Vein endothelial cell (primary cell): ENCODE measurements around the gene KRTAP5-5. TPM values are rescaled to one million over a fixed set of nuclear protein-coding genes. Genes with fewer than 3 reads are reported as not detected.

ENCODE experiments used
- total RNA-seq: library from RNA; depleted of rRNA; stranded (reverse); fragments of >200 nt; gene quantifications from 2 replicates; pipeline ENCODE4 v1.2.3, GENCODE V29; 2012

KRTAP5-5 gene, protein sequence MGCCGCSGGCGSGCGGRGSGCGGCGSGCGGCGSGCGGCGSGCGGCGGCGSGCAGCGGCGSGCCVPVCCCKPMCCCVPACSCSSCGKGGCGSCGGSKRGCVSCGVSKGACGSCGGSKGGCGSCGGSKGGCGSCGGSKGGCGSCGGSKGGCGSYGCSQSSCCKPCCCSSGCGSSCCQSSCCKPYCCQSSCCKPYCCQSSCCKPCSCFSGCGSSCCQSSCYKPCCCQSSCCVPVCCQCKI
- not detected in 2 replicates for total RNA-seq

DNA sequence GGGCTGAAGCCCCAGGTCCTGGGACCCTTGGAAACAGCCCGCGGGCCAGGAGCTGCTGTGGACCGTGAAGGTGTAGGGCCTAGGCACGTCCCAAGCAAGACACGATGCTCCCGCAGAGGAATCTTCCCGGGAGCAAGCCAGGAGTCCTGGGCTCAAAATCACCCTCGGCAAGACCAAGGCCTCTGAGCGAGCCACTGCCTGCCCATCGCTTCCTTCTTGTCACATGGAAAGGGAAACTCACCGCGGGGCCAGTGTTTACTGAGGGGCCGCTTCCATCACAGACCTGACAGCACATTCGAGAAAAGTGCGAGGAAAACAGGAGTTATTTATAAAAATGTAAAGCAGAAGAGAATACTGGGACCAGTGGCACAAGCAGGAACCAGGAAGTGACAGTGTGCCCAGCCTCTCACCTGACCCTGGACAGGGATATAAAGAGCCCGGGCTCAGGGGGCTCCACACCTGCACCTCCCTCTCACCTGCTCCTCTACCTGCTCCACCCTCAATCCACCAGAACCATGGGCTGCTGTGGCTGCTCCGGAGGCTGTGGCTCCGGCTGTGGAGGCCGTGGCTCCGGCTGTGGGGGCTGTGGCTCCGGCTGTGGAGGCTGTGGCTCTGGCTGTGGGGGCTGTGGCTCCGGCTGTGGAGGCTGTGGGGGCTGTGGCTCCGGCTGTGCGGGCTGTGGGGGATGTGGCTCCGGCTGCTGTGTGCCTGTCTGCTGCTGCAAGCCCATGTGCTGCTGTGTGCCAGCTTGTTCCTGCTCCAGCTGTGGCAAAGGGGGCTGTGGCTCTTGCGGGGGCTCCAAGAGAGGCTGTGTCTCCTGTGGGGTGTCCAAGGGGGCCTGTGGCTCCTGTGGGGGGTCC, at the start of gene KRTAP5-5:
KRTAP5-5 (plus strand) TSS at position 450 of the 860 bp plus-strand sequence; CDS start at position 516, 66 bp downstream.

DNA sequence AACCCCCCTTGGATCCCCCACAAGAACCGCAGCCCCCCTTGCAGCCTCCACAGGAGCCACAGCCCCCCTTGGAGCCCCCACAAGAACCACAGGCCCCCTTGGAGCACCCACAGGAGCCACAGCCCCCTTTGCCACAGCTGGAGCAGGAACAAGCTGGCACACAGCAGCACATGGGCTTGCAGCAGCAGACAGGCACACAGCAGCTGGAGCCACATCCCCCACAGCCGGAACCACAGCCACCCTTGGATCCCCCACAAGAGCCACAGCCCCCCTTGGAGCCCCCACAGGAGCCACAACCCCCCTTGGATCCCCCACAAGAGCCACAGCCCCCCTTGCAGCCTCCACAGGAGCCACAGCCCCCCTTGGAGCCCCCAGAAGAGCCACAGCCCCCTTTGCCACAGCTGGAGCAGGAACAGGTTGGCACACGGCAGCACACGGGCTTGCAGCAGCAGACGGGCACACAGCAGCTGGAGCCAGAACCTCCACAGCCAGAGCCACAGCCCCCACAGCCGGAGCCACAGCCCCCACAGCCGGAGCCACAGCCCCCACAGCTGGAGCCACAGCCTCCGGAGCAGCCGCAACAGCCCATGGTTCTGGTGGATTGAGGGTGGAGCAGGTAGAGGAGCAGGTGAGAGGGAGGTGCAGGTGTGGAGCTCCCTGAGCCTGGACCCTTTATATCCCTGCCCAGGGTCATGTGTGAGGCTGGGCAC, 44.8 kb upstream of the KRTAP5-5 start, which contains the start of gene KRTAP5-1:
KRTAP5-1 (minus strand) TSS at position 623 of the 710 bp plus-strand sequence; CDS start at position 589, 34 bp downstream.

DNA sequence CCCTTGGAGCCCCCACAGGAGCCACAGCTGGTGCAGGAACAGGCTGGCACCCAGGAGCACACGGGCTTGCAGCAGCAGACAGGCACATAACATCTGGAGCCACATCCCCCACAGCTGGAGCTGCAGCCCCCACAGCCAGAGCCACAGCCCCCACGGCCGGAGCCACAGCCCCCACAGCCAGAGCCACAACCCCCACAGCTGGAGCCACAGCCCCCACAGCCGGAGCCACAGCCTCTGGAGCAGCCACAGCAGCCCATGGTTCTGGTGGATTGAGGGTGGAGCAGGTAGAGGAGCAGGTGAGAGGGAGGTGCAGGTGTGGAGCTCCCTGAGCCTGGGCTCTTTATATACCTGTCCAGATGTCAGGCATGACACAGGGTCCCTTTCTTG, 31.6 kb upstream of the KRTAP5-5 start, which contains the start of gene KRTAP5-2:
KRTAP5-2 (minus strand) TSS at position 301 of the 387 bp plus-strand sequence; CDS start at position 257, 44 bp downstream.

DNA sequence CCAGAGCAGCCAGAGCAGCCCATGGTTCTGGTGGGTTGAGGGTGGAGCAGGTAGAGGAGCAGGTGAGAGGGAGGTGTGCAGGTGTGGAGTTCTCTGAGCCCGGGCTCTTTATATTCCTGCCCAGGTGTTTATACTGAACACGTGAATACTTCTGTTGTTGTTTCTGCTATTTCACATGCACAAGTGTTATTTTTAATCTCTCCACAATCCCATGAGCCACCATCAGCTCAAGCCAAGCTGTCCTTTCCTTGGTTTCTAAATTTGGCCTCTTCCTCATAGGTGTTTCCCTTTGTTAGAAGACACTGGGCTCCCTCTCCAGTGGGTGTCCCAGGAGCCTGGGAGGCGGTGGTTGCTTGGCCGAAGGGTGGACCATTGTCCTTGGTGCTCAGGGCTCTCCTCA, 21.2 kb upstream of the KRTAP5-5 start, which contains the start of gene KRTAP5-3:
KRTAP5-3 (minus strand) TSS at position 101 of the 400 bp plus-strand sequence; CDS start at position 23, 78 bp downstream.

DNA sequence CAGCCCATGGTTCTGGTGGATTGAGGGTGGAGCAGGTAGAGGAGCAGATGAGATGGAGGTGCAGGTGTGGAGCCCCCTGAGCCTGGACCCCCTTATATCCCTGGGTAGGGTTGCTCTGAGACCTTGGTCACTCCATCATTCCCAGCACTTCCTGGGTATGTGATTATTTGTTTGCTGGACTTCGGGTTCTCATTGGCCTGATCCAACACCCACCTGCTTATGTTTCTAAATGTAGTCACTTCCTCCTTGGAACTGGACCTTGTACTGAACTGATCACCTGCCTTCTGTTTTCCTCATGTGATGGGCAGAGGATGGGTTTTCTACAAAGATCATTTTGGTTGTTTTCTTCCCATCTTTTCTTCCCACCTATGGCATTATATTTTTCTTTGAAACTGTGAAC, 7.5 kb upstream of the KRTAP5-5 start, which contains the start of gene KRTAP5-4:
KRTAP5-4 (minus strand) TSS at position 53 of the 400 bp plus-strand sequence; CDS start at position 8, 45 bp downstream.

Other genes starting within 250 kb of the KRTAP5-5 start
- gene BRSK2, start 239.8 kb upstream of the KRTAP5-5 start, total RNA-seq, result 0.33 and 0.48 TPM in 2 replicates
- gene MOB2, start 143.0 kb upstream of the KRTAP5-5 start, total RNA-seq, result 25.8 and 37.2 TPM in 2 replicates
- 0.57 and 1.3 TPM in 2 replicates for gene DUSP8, start 57.5 kb upstream of the KRTAP5-5 start, total RNA-seq
- not detected in 2 replicates for gene KRTAP5-1, start 44.5 kb upstream of the KRTAP5-5 start, total RNA-seq
- not detected in 2 replicates for gene KRTAP5-2, start 31.5 kb upstream of the KRTAP5-5 start, total RNA-seq
- not detected in 2 replicates for gene KRTAP5-3, start 21.3 kb upstream of the KRTAP5-5 start, total RNA-seq
- not detected in 2 replicates for gene KRTAP5-4, start 7.6 kb upstream of the KRTAP5-5 start, total RNA-seq
- not detected in 2 replicates for gene KRTAP5-6, start 67.4 kb downstream of the KRTAP5-5 start, total RNA-seq
- gene IFITM10, start 120.8 kb downstream of the KRTAP5-5 start, total RNA-seq, result 0.29 and 1.3 TPM in 2 replicates
- gene CTSD, start 134.2 kb downstream of the KRTAP5-5 start, total RNA-seq, result 81.1 and 136 TPM in 2 replicates
- gene SYT8, start 205.2 kb downstream of the KRTAP5-5 start, total RNA-seq, result not detected in 2 replicates
- not detected in 2 replicates for gene TNNI2, start 209.2 kb downstream of the KRTAP5-5 start, total RNA-seq
- 0.29 and 1.3 TPM in 2 replicates for gene LSP1, start 223.3 kb downstream of the KRTAP5-5 start, total RNA-seq